GM12801 (cell line): ENCODE results near the gene ABL2.

ENCODE experiments used
- TF ChIP-seq, protein P1 (sequence below): IDR thresholded peaks from one replicate; pipeline ENCODE4 v1.5.1; 2011; ENCODE audit warnings: control low read depth; ENCODE audit not compliant: insufficient read length; ENCODE audit errors: extremely low read depth

The ABL2 gene

DNA sequence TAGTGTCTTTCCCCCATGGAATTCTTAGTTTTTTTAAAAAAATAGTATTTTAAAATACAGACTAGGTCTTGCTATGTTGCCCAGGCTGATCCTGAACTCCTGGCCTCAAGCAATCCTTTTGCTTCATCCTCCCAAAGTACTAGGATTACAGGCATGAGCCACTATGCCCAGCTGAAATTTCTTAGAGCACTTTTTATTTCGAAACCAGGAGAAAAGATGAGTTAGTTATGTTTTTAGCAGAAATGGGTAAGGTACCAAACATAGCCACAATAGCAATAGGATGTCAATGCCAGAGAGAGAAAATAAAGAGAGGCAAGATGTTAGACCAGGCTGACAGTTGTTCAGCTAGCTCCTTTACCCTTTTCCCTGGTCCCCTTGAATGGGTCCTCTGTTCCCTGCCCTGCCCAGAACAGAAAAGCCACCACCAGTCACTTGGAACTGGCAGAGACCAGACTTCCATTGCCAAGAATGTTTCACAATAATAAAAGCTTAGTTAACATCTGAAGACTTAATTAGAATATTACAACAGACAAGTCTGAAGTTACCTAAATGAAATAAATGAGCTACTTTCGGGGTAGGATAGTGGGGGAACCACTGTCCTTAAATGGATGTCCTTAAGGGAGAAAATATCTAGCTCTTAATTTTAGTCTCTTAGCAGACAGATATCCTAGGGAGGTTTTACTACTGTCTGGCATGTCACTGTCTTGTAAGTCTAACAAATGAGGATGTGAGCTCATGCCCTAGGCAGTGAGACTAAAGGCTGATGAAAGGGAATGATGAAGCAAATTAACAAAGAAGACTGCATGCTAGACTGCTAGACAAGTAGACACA, 54.3 kb downstream of the ABL2 start:
- TF ChIP-seq, protein P1, sequence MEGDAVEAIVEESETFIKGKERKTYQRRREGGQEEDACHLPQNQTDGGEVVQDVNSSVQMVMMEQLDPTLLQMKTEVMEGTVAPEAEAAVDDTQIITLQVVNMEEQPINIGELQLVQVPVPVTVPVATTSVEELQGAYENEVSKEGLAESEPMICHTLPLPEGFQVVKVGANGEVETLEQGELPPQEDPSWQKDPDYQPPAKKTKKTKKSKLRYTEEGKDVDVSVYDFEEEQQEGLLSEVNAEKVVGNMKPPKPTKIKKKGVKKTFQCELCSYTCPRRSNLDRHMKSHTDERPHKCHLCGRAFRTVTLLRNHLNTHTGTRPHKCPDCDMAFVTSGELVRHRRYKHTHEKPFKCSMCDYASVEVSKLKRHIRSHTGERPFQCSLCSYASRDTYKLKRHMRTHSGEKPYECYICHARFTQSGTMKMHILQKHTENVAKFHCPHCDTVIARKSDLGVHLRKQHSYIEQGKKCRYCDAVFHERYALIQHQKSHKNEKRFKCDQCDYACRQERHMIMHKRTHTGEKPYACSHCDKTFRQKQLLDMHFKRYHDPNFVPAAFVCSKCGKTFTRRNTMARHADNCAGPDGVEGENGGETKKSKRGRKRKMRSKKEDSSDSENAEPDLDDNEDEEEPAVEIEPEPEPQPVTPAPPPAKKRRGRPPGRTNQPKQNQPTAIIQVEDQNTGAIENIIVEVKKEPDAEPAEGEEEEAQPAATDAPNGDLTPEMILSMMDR = no peak

DNA sequence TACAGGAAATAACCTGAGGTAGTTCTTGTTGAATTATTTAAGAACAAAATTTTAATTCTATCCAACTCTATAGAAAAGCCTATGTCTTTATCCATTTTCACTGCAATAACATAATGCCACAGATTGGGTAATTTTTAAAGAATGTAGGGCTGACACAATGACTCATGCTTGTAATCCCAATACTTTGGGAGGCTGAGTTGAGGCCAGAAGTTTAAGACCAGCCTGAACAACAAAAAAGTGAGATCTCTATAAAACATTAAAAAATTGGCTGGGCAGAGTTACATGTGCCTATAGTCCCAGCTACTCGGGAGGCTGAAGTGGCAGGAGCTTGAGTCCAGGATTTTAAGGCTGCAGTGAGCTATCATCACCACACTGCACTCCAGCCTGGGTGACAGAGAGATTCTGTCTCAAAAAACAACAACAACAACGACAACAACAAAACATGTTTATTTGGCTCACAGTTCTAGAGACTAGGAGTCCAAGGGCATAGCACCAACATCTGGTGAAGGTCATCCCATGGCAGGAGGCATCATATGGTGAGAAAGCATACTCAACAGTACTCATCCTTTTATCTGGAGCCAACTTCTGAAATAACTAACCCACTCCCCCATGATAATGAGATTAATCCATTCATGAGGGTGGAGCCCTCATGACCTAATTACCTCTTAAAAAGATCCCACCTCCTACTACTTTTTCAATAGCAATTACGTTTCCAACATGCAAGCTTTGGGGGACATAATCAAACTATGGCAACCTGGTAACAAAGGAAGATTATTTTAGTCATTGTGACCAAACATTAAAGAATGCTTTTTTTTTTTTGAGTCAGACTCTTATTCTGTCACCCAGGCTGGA, 59.6 kb downstream of the ABL2 start:
- TF ChIP-seq, protein P1 = no peak

DNA sequence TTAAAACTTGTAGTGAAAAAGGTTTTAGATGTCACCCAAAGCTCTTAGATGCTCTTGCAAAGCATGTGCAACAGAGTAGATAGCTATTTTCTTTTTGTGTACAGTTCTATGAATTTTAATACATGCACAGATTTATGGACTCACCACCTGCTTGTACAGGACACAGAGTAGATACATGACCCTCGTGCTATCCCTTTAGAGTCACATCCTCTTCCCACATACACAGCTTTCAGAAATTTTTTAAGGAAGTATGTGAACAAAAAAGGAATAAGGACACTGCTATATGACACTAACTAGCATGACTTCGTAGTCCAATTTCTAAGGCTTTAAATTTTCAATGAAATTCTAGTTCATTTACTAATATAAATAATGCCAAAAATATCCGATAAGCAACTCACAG, 60.9 kb downstream of the ABL2 start:
- TF ChIP-seq, protein P1 = no peak

DNA sequence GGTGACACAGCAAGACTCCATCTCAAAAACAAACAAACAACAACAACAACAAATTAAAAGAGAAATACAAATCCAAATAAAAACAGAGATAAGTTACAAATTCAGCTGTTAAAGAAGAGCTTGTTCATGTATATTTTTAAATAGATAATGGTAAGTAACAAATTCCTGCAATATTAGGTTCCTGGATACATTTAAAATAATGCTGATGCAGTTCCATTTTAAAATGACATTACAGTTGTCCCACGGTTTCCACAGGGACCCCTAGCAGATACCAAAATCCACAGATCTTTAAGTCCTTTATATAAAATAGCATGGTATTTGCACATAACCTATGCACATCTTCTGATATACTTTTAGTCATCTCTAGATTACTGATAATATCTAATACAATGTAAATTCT, 61.5 kb downstream of the ABL2 start:
- TF ChIP-seq, protein P1 = no peak

DNA sequence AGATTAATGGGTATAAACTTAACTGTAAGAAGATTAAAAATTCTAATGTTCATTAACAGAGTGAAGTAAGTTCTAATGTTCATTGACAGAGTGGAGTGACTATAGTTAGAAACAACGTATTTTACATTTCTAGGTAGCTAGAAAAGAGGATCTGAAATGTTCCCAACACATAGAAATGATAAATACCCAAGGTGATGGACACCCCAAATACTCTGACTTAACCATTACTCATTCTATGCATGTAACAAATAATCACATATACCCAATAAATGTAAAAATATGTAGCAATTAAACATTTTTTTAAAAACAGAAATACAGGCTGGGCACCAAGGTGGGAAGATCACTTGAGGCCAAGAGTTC, 62.1 kb downstream of the ABL2 start:
- TF ChIP-seq, protein P1 = no peak

DNA sequence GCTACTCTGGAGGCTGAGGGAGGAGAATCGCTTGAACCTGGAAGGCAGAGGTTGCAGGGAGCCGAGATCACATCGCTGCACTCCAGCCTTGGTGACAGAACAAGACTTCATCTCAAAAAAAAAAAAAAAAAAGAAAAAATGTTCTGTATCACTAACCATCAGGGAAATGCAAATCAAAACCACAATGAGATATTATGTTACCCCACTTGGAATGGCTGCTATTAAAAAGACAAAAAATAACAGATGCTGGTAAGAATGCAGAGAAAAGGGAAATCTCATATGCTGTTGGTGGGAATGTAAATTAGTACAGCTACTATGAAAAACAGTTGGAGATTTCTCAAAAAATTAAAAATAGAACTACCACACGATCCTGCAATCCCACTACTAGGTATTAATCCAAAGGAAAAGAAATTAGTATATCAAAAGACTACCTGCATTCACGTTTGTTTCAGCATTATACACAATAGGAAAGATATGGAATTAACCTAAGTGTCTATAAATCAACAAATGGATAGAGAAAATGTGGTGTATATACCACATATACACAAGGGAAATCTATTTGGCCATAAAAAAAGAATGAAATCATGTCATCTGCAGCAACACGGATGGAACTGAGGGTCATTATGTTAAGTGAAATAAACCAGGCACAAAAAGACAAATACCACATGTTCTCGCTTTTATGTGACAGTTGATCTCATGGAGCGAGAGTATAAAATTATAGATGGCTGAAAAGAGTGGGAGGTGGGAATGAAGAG, 62.6 kb downstream of the ABL2 start:
- TF ChIP-seq, protein P1 = no peak

DNA sequence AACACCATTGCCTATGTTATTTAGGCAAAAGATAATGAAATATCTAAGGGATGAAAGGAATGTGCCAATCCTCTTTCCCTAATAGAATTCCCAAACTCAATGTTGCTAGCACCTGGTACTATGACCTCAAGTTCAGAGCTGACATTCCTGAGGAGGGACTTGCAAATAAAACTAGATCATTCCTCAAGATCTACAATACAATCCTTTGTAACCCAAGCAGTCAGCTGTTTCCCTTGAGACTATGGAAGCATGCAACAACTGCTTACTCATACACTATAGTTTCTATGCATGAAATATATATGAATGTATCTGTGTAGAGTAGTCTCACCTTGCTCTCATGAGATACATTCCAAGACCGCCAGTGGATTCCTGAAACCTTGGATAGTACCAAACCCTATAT, 65.0 kb downstream of the ABL2 start:
- TF ChIP-seq, protein P1 = no peak
